PC-3 (cell line): Measurements from ENCODE around the gene DSPP.

ENCODE experiments used
- EZH2 ChIP-seq: fragments of 300-600 bp; sonication (generic); IDR thresholded peaks from one replicate; pipeline ENCODE4 v1.6.1; 2017; ENCODE audit warnings: antibody characterized with exemption, mild to moderate bottlenecking, low read length; ENCODE audit not compliant: unreplicated experiment
- EZH2phosphoT487 ChIP-seq: fragments of 300-600 bp; sonication (generic); IDR thresholded peaks from 2 replicates; pipeline ENCODE4 v1.6.1; 2018; ENCODE audit warnings: mild to moderate bottlenecking, antibody characterized with exemption, low read length, borderline replicate concordance
- TF ChIP-seq, protein P1 (sequence below): fragments of 300-600 bp; sonication (generic); conservative IDR thresholded peaks from 2 replicates; pipeline ENCODE4 v1.5.1; 2017; ENCODE audit warnings: antibody characterized with exemption, low read depth, mild to moderate bottlenecking, low read length

DNA sequence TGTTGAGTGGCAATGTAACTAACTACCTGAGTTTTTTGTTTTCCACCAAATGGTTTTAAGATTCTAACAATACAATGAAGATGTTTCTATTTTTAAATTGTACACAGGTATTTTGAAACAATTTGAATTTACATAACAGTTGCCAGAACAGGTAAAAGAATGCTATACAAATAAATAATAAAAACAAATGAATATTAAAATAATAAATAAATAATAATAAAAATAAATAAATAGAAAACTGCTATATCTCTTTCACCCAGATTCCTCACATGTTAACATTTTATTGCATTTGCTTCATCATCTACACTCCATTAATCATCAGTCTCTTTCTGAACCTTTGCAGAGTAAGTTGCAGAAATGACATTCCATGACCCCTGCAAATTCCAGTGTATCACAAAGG is 32.3 kb upstream of the DSPP start:
- TF ChIP-seq, protein P1, sequence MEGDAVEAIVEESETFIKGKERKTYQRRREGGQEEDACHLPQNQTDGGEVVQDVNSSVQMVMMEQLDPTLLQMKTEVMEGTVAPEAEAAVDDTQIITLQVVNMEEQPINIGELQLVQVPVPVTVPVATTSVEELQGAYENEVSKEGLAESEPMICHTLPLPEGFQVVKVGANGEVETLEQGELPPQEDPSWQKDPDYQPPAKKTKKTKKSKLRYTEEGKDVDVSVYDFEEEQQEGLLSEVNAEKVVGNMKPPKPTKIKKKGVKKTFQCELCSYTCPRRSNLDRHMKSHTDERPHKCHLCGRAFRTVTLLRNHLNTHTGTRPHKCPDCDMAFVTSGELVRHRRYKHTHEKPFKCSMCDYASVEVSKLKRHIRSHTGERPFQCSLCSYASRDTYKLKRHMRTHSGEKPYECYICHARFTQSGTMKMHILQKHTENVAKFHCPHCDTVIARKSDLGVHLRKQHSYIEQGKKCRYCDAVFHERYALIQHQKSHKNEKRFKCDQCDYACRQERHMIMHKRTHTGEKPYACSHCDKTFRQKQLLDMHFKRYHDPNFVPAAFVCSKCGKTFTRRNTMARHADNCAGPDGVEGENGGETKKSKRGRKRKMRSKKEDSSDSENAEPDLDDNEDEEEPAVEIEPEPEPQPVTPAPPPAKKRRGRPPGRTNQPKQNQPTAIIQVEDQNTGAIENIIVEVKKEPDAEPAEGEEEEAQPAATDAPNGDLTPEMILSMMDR = no peak
- TF ChIP-seq EZH2phosphoT487 = no peak
- TF ChIP-seq EZH2 = no peak
